K562 (cell line): ENCODE data around the gene CACNA1C. TPM values are rescaled to one million over a fixed set of nuclear protein-coding genes. Genes with fewer than 3 reads are reported as not detected.

ENCODE experiments used
- ATAC-seq: fragments of 200-7000 bp; cut with Tn5 transposase; 3 replicates; pipeline ENCODE4 v1.9.1; 2020; ENCODE audit warnings: moderate library complexity
- BruUV-seq: library from RNA; stranded (reverse); fragments of 400-500 nt; replicated peaks from 2 replicates; lab custom pipeline; 2021; lab: Mats Ljungman, UMichigan
- CTCF ChIA-PET: fragments of 300-600 bp; formaldehyde crosslinking; extraction: SDS; loops from one replicate; lab custom pipeline; 2021; ENCODE audit warnings: low intra/inter-chr PET ratio; lab: Yijun Ruan, JAX
- POLR2A ChIA-PET: fragments of 300-600, 350-650 bp; sonication (Branson Sonifier 250); formaldehyde crosslinking; extraction: SDS; loops from one replicate; lab custom pipeline; 2021; ENCODE audit warnings: antibody characterized with exemption, inconsistent platforms; lab: Yijun Ruan, JAX
- DNase-seq, 4 experiments: peaks; one replicate each; pipeline versions ENCODE4 v3.0.0 to v3.0.0-alpha.2; 2011 to 2018; ENCODE audit warnings: low spot score in 3 of 4, mixed read lengths in 3 of 4; ENCODE audit errors: extremely low read depth in 1 of 4
- FAIRE-seq: peaks from 2 replicates; lab custom pipeline; 2011; peaks lifted over from hg19 to GRCh38; lab: Jason Lieb, UNC
- H2AFZ ChIP-seq: 2 replicates; pipeline ENCODE4 v1.6.0; 2011; ENCODE audit warnings: low read depth, low read length, control low read depth, inconsistent platforms
- H3K27ac ChIP-seq: fragments of 200-600 bp; 3 replicates; pipeline ENCODE4 v1.8.0; 2011; ENCODE audit warnings: low read depth, mild to moderate bottlenecking, control low read depth, inconsistent platforms, low read length, moderate library complexity, mixed read lengths; ENCODE audit errors: extremely low read depth
- H3K27me3 ChIP-seq, 2 experiments: fragments of 300-600 bp in 1 of 2; 2 replicates in 1 of 2; 3 replicates in 1 of 2; pipeline versions ENCODE4 v1.6.0 to v1.8.0; 2011; ENCODE audit warnings: inconsistent platforms in 2 of 2, low read length in 2 of 2, mild to moderate bottlenecking in 1 of 2, mixed read lengths in 1 of 2, moderate library complexity in 1 of 2; ENCODE audit not compliant: control insufficient read depth in 2 of 2, insufficient read depth in 2 of 2
- H3K36me3 ChIP-seq: fragments of 300-600 bp; 3 replicates; pipeline ENCODE4 v1.8.0; 2011; ENCODE audit warnings: mild to moderate bottlenecking, low read length, inconsistent platforms; ENCODE audit not compliant: control insufficient read depth, insufficient read depth
- H3K4me1 ChIP-seq, 2 experiments: fragments of 200-600 bp in 1 of 2; replicated peaks in 1 of 2; 2 replicates in 1 of 2; 3 replicates in 1 of 2; pipeline versions ENCODE4 v1.5.1 to v1.8.0; 2011; ENCODE audit warnings: inconsistent platforms in 2 of 2, low read length in 2 of 2, mild to moderate bottlenecking in 1 of 2, mixed read lengths in 1 of 2, moderate library complexity in 1 of 2; ENCODE audit not compliant: control insufficient read depth in 2 of 2, insufficient read depth in 2 of 2
- H3K4me2 ChIP-seq: 2 replicates; pipeline ENCODE4 v1.6.1; 2011; ENCODE audit warnings: low read length, control low read depth, inconsistent platforms, mixed read lengths; ENCODE audit not compliant: insufficient read depth
- H3K4me3 ChIP-seq: fragments of 200-600 bp; sonication (generic), shearing (Covaris generic); 2 replicates; pipeline ENCODE4 v1.5.1; 2016; ENCODE audit warnings: control low read depth, inconsistent platforms
- H3K79me2 ChIP-seq: fragments of 200-600 bp; 3 replicates; pipeline ENCODE4 v1.8.0; 2011; ENCODE audit warnings: low read length, inconsistent platforms; ENCODE audit not compliant: control insufficient read depth, insufficient read depth
- H3K9ac ChIP-seq, 2 experiments: 2 replicates each; pipeline versions ENCODE4 v1.6.0 to v1.6.1; 2011; ENCODE audit warnings: low read depth in 2 of 2, low read length in 2 of 2, control low read depth in 1 of 2, inconsistent platforms in 1 of 2, mild to moderate bottlenecking in 1 of 2, mixed read lengths in 1 of 2; ENCODE audit not compliant: insufficient read depth in 1 of 2
- H3K9me1 ChIP-seq: one replicate; pipeline ENCODE4 v1.6.0; 2011; ENCODE audit warnings: inconsistent platforms, mild to moderate bottlenecking, low read length, moderate library complexity; ENCODE audit not compliant: control insufficient read depth, insufficient read depth
- H3K9me3 ChIP-seq: replicated peaks from 2 replicates; pipeline ENCODE4 v1.5.1; 2011; ENCODE audit warnings: low read depth, low read length, inconsistent platforms; ENCODE audit not compliant: control insufficient read depth, insufficient read depth
- H4K20me1 ChIP-seq: replicated peaks from 2 replicates; pipeline ENCODE4 v1.6.1; 2011; ENCODE audit warnings: low read length, inconsistent platforms, mixed read lengths; ENCODE audit not compliant: control insufficient read depth, insufficient read depth
- GATAD2B ChIP-seq: fragments of 450-650 bp; IDR thresholded peaks from 2 replicates; pipeline ENCODE4 v1.6.1; 2017; ENCODE audit warnings: mild to moderate bottlenecking, borderline replicate concordance
- HCFC1 ChIP-seq: IDR thresholded peaks from 2 replicates; pipeline ENCODE4 v1.6.1; 2012; ENCODE audit warnings: low read depth, low read length, improper control_type of control experiment
- HDAC6 ChIP-seq: IDR thresholded peaks from 2 replicates; pipeline ENCODE4 v1.6.1; 2012; ENCODE audit warnings: low read depth, mild to moderate bottlenecking, control low read depth, inconsistent platforms, low read length, moderate library complexity
- HDGF ChIP-seq: fragments of 450-650 bp; IDR thresholded peaks from 2 replicates; pipeline ENCODE4 v1.6.1; 2016
- HIVEP1 ChIP-seq: fragments of 250-450 bp; sonication (Bioruptor Pico); IDR thresholded peaks from 2 replicates; pipeline ENCODE4 v1.4.0; 2020; ENCODE audit warnings: mild to moderate bottlenecking
- KDM5B ChIP-seq: fragments of 200-600 bp; sonication (generic); IDR thresholded peaks from 2 replicates; pipeline ENCODE4 v1.6.1; 2012; ENCODE audit warnings: low read depth, mild to moderate bottlenecking, moderate library complexity, low read length, control low read depth, inconsistent platforms; ENCODE audit not compliant: insufficient replicate concordance
- NEUROD1 ChIP-seq: fragments of 150-350 bp; IDR thresholded peaks from 2 replicates; pipeline ENCODE4 v1.6.1; 2014; ENCODE audit warnings: borderline replicate concordance, low read length, low read depth; ENCODE audit not compliant: partially characterized antibody
- RBM39 ChIP-seq: fragments of 200-400 bp; formaldehyde crosslinking; optimal IDR thresholded peaks from 2 replicates; pipeline ENCODE3; 2018; ENCODE audit warnings: low read depth, low read length
- RFX7 ChIP-seq: fragments of 250-450 bp; sonication (Bioruptor Pico); IDR thresholded peaks from 2 replicates; pipeline ENCODE4 v1.5.1; 2021; ENCODE audit warnings: mild to moderate bottlenecking
- SIN3B ChIP-seq: fragments of 450-650 bp; IDR thresholded peaks from 2 replicates; pipeline ENCODE4 v1.6.1; 2017; ENCODE audit warnings: low read depth, mild to moderate bottlenecking, moderate library complexity
- SIRT6 ChIP-seq: IDR thresholded peaks from one replicate; pipeline ENCODE4 v1.6.1; 2012; ENCODE audit warnings: low read depth, mild to moderate bottlenecking, control low read depth, inconsistent platforms, low read length, moderate library complexity
- XRCC3 ChIP-seq: fragments of 450-650 bp; IDR thresholded peaks from 2 replicates; pipeline ENCODE4 v1.6.1; 2017; ENCODE audit warnings: mild to moderate bottlenecking, moderate library complexity
- ZNF232 ChIP-seq: sonication (generic); formaldehyde crosslinking; IDR thresholded peaks from 2 replicates; pipeline ENCODE4 v1.8.0; 2022; ENCODE audit warnings: mild to moderate bottlenecking, missing genetic modification reagents
- ZNF584 ChIP-seq: fragments of 200-800 bp; sonication (Bioruptor generic); IDR thresholded peaks from 2 replicates; pipeline ENCODE4 v1.6.1; 2016; ENCODE audit warnings: low read depth, mild to moderate bottlenecking, missing genetic modification characterization, missing compliant biosample characterization
- WGBS: fragments of 100-300 bp; shearing (Covaris generic); methylation state at CpG from one replicate; pipeline ENCODE4 v1.1.6; 2016; ENCODE audit warnings: low coverage, mixed read lengths; ENCODE audit not compliant: insufficient coverage; ENCODE audit errors: missing lambda C conversion rate; 5-methylcytosine and 5-hydroxymethylcytosine counted together
- in situ Hi-C: fragments of 300-500 bp; cut with MboI; formaldehyde crosslinking; loops from 4 replicates; pipeline ENCODE4 v1.15.0; 2018; ENCODE audit warnings: inconsistent platforms, mixed read lengths
- intact Hi-C: fragments of 100-400 bp; cut with micrococcal nuclease; formaldehyde crosslinking; loops from 2 replicates; pipeline ENCODE4 v1.14.2; 2022
- polyA plus RNA-seq, 8 experiments: library from polyadenylated mRNA; depleted of rRNA in 4 of 8; stranded (reverse) in 5 of 8; unstranded in 3 of 8; fragments of >200 nt; fragmentation: Nextera tagmentation in 2 of 8; fragmentation: Illumina TruSeq in 1 of 8; extraction: Ambion mirVana in 2 of 8; extraction: Trizol in 1 of 8; gene quantifications; 2 replicates each; pipeline versions ENCODE4 v1.2.1 to v1.2.3, GENCODE V29; 2011 to 2014; ENCODE audit warnings: inconsistent platforms in 1 of 8, missing spikeins in 1 of 8
- total RNA-seq, 7 experiments: library from RNA; depleted of rRNA in 6 of 7; stranded (reverse); fragments of >200 nt in 6 of 7; fragmentation: Illumina TruSeq in 2 of 7; extraction: Trizol in 2 of 7; gene quantifications; 2 replicates each; pipeline versions ENCODE4 v1.2.1 to v1.2.3, GENCODE V29; 2011 to 2021; ENCODE audit warnings: low replicate concordance in 1 of 7
- TF ChIP-seq, protein P1 (sequence below): sonication (generic); formaldehyde crosslinking; IDR thresholded peaks from 2 replicates; pipeline ENCODE4 v1.8.1; 2023; ENCODE audit warnings: missing genetic modification reagents, mild to moderate bottlenecking, borderline replicate concordance

CACNA1C gene
- total and polyA plus RNA-seq, 9 of the 15 experiments (the other 6 are each of a cell fraction or from before 2014, with no cell fraction given), result not detected

DNA sequence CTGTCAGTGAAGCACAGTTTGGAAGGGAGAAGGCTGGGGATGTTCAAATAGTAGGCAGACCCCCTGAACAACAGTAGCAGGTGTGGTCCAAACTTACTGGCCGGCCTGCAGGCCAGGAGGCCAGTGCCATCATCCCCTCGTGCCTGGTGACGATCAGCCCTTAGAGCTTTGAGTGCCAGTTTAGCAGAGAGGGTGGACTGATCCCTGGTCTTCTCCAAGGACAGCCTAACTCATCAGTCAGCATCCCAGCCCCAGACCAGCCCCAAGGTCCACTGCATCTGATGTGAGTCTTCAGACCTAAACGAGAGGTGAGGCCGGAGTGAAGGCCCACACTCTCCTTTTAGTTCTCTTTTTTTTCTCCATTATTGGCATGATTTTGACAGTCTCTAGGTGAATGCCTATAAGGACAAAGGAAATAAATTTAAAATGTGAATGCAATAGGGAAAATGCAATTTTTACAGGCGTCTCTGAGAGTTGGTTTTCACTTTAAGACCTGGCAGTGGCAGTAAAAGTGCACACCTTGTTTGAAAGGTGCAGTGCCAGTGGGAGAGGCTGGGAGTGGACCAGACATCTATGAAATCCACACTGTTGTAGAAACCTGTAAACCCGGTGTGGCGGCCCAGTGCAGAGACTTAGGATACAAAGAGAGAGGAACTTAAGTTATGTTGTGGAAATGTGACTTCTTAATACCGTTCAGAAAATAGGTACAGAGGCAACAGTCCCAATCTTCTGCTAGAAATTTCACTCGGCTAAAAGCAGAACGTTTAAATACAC is 311.2 kb downstream of the CACNA1C start:
- Histone ChIP-seq H3K4me1 (no peaks in the 10 kb centered on the region), H3K4me2 (no peak overlapping the region), H3K9me1 (no peaks in the 10 kb centered on the region), H3K27me3 (peaks cover 0 to 7% of the 10 kb centered on the region in 2 experiments; a peak in 1 of 5 replicates), H3K4me3 (no peak overlapping the region), H3K36me3 (no peaks in the 10 kb centered on the region), H3K9me3 (no peaks in the 10 kb centered on the region), H3K79me2 (no peaks in the 10 kb centered on the region), H2AFZ (no peak overlapping the region), H3K9ac (no peak overlapping the region), H3K27ac (no peak overlapping the region), H4K20me1 (no peaks in the 10 kb centered on the region)
- in situ Hi-C loops (no loop called here), intact Hi-C loops (no loop called here)
- no peak for DNase-seq
- CTCF ChIA-PET, result no interaction called here
- ATAC-seq, result no peak
- no peak for FAIRE-seq
- WGBS, result 1% methylated on average over 11 of the region's 11 CpGs
- POLR2A ChIA-PET, result interaction anchor here (1.2 kb wide), 1 partner anchor 33 kb away, joined by 3 read pairs; no protein-coding TSS in a partner anchor
- no TSS peak for BruUV-seq
- TF ChIP-seq ZNF232 (CRISPR knock-in tag), result no peak
- no peak for TF ChIP-seq GATAD2B
- TF ChIP-seq, protein P1, sequence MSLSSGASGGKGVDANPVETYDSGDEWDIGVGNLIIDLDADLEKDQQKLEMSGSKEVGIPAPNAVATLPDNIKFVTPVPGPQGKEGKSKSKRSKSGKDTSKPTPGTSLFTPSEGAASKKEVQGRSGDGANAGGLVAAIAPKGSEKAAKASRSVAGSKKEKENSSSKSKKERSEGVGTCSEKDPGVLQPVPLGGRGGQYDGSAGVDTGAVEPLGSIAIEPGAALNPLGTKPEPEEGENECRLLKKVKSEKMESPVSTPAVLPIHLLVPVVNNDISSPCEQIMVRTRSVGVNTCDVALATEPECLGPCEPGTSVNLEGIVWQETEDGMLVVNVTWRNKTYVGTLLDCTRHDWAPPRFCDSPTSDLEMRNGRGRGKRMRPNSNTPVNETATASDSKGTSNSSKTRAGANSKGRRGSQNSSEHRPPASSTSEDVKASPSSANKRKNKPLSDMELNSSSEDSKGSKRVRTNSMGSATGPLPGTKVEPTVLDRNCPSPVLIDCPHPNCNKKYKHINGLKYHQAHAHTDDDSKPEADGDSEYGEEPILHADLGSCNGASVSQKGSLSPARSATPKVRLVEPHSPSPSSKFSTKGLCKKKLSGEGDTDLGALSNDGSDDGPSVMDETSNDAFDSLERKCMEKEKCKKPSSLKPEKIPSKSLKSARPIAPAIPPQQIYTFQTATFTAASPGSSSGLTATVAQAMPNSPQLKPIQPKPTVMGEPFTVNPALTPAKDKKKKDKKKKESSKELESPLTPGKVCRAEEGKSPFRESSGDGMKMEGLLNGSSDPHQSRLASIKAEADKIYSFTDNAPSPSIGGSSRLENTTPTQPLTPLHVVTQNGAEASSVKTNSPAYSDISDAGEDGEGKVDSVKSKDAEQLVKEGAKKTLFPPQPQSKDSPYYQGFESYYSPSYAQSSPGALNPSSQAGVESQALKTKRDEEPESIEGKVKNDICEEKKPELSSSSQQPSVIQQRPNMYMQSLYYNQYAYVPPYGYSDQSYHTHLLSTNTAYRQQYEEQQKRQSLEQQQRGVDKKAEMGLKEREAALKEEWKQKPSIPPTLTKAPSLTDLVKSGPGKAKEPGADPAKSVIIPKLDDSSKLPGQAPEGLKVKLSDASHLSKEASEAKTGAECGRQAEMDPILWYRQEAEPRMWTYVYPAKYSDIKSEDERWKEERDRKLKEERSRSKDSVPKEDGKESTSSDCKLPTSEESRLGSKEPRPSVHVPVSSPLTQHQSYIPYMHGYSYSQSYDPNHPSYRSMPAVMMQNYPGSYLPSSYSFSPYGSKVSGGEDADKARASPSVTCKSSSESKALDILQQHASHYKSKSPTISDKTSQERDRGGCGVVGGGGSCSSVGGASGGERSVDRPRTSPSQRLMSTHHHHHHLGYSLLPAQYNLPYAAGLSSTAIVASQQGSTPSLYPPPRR, result no peak
- no peak for TF ChIP-seq XRCC3
- TF ChIP-seq HDGF, result no peak
- TF ChIP-seq ZNF584 (CRISPR knock-in tag), result no peak
- TF ChIP-seq SIN3B, result no peak
- no peak for TF ChIP-seq HIVEP1 (CRISPR knock-in tag)
- no peak for TF ChIP-seq SIRT6
- no peak for TF ChIP-seq HCFC1
- TF ChIP-seq KDM5B, result no peak
- TF ChIP-seq HDAC6, result no peak
- no peak for TF ChIP-seq RFX7
- no peak for TF ChIP-seq RBM39
- TF ChIP-seq NEUROD1, result no peak
